Psoas muscle (tissue), 8 donors: Measurements from ENCODE around the gene SLC35C1. TPM values are rescaled to one million over a fixed set of nuclear protein-coding genes. Genes with fewer than 3 reads are reported as not detected.

Experiments
- ATAC-seq, 4 donors: fragments of 200-7000 bp; cut with Tn5 transposase; one replicate each; pipeline ENCODE4 v1.9.1; 2020; ENCODE audit warnings: moderate library complexity in 3 of 4, mild to moderate bottlenecking in 2 of 4
- DNase-seq, 2 donors: peaks; one replicate each; pipeline ENCODE4 v3.0.0-alpha.2; 2020
- H3K27ac ChIP-seq: fragments of 200-600 bp; one replicate; pipeline ENCODE4 v1.8.0; 2022
- H3K27me3 ChIP-seq, 3 donors: fragments of 200-600 bp in 1 of 3; one replicate each; pipeline versions ENCODE4 v1.6.1 to v1.8.0; 2013 to 2022; ENCODE audit warnings: low read length in 2 of 3, mild to moderate bottlenecking in 2 of 3, moderate library complexity in 1 of 3; ENCODE audit not compliant: insufficient read depth in 3 of 3
- H3K36me3 ChIP-seq, 2 donors: fragments of 200-600 bp in 1 of 2; one replicate each; pipeline versions ENCODE4 v1.6.1 to v1.8.0; 2013 to 2022; ENCODE audit warnings: low read depth in 1 of 2, mild to moderate bottlenecking in 1 of 2, moderate library complexity in 1 of 2; ENCODE audit not compliant: insufficient read depth in 1 of 2
- H3K4me1 ChIP-seq: fragments of 200-600 bp; one replicate; pipeline ENCODE4 v1.8.0; 2022
- H3K4me3 ChIP-seq: fragments of 200-600 bp; one replicate; pipeline ENCODE4 v1.8.0; 2022; ENCODE audit warnings: mild to moderate bottlenecking
- H3K9me3 ChIP-seq: fragments of 200-600 bp; one replicate; pipeline ENCODE4 v1.8.0; 2022
- CTCF ChIP-seq: fragments of 200-600 bp; IDR thresholded peaks from one replicate; pipeline ENCODE4 v1.8.0; 2022; ENCODE audit warnings: antibody characterized with exemption
- WGBS, 3 donors: extraction: QIAGEN DNeasy Blood & Tissue Kit; methylation state at CpG; one replicate each; pipeline versions ENCODE4 v1.1.6 to v1.1.7; 2013; 5-methylcytosine and 5-hydroxymethylcytosine counted together
- intact Hi-C, 2 donors: fragments of 100-400 bp; cut with DNase I; formaldehyde crosslinking; loops; one replicate each; pipeline versions ENCODE4 v1.11.0 to v1.14.2; 2022
- polyA plus RNA-seq, 3 donors: library from polyadenylated mRNA; stranded (reverse); fragments of 200-250 nt; gene quantifications; one replicate each; pipeline ENCODE4 v1.2.3, GENCODE V29; 2013
- total RNA-seq, 4 donors: library from RNA; stranded (reverse); fragmentation: NEBNext Ultra II Directional in 2 of 4; extraction: Animal tissue kit (Norgen Biotek cat#: 25700) in 2 of 4; gene quantifications; one replicate each; pipeline versions ENCODE4 v1.2.1 to v1.2.4, GENCODE V29; 2021 to 2023
- donor health status: healthy with polysubstance abuse.
- donor health status: DM: no; HTN: no; CAD: no; lungs with moderate emphysema.
- donor health status: Bipolar disorder and iron deficiency.
- donor health status: healthy.
- donor health status: DM: yes; HTN: yes; CAD: no.
- donor health status: DM: no; HTN: no; CAD: no.
- donor health status: DM: no; HTN: no; CAD: no.
- donor health status: DM: yes; HTN: yes; CAD: no.

SLC35C1 gene
- total and polyA plus RNA-seq, 7 donors: 5.3 to 11.8 (median 7.4) TPM

- intact Hi-C loops: no loop called here
- 69 to 78% (median 73%) methylated on average over 4 of the region's 4 CpGs for WGBS, 3 donors
- no peaks in the 10 kb centered on the region for H3K27me3 ChIP-seq
- H3K36me3 ChIP-seq: no peaks in the 10 kb centered on the region
- H3K4me1 ChIP-seq: peaks cover 10% of the 10 kb centered on the region
- ATAC-seq: no peak
- no peak for TF ChIP-seq CTCF
- no peak overlapping the region for H3K4me3 ChIP-seq
- H3K27ac ChIP-seq: no peak overlapping the region
- no peak for DNase-seq
- no peaks in the 10 kb centered on the region for H3K9me3 ChIP-seq
Observed at GRCh38 chr11:45828996-45829395, 24.0 kb downstream of the SLC35C1 start.

DNA sequence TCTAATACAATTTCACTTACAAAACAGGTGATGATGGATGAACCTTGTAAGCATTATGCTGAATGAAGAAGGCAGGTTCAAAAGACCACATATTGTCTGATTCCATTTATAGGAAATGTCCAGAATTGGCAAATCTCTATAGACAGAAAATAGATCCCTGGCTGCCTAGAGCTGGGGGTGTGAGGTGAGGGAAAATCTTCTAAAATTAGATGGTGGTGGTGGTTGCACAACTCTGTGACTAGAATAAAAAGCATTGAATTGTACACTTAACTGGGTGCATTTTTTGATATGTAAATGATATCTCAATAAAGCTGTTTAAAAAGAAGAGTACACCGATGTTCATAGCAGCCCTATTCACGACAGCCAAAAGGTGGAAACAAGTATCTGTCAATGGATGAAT lies 25.6 kb downstream of the SLC35C1 start:
- Histone ChIP-seq H3K9me3 (no peaks in the 10 kb centered on the region), H3K36me3 (no peaks in the 10 kb centered on the region), H3K4me3 (no peak overlapping the region), H3K27ac (no peak overlapping the region), H3K4me1 (peaks cover 10% of the 10 kb centered on the region), H3K27me3 (no peaks in the 10 kb centered on the region)
- ATAC-seq (peak in 2 of 4 donors; percentile 48 to 66), DNase-seq (no peak)
- intact Hi-C loops: no loop called here
- no peak for TF ChIP-seq CTCF
- WGBS, 3 donors: 58 to 82% (median 65%) methylated on average over 2 of the region's 2 CpGs

GRCh38 chr11:45832811-45833441 lies 28.0 kb downstream of the SLC35C1 start:
- no peak overlapping the region for H3K27ac ChIP-seq
- ATAC-seq (no peak), DNase-seq (no peak)
- H3K4me1 ChIP-seq: peaks cover 10% of the 10 kb centered on the region
- H3K27me3 ChIP-seq: no peaks in the 10 kb centered on the region
- H3K9me3 ChIP-seq: no peaks in the 10 kb centered on the region
- H3K36me3 ChIP-seq: no peaks in the 10 kb centered on the region
- 75 to 77% (median 76%) methylated on average over 9 of the region's 9 CpGs for WGBS, 3 donors
- intact Hi-C loops: no loop called here
- H3K4me3 ChIP-seq: no peak overlapping the region
- TF ChIP-seq CTCF: no peak

GRCh38 chr11:45833761-45834160 lies 28.8 kb downstream of the SLC35C1 start:
- no peak for TF ChIP-seq CTCF
- Histone ChIP-seq H3K9me3 (no peaks in the 10 kb centered on the region), H3K27me3 (no peaks in the 10 kb centered on the region), H3K27ac (no peak overlapping the region), H3K36me3 (no peaks in the 10 kb centered on the region), H3K4me3 (no peak overlapping the region), H3K4me1 (peaks cover 10% of the 10 kb centered on the region)
- intact Hi-C loops: no loop called here
- DNase-seq (no peak), ATAC-seq (no peak)
- 56 to 61% (median 59%) methylated on average over 3 of the region's 3 CpGs for WGBS, 3 donors

GRCh38 chr11:45834298-45834756 lies 29.4 kb downstream of the SLC35C1 start:
- H3K27me3 ChIP-seq: no peaks in the 10 kb centered on the region
- intact Hi-C loops: no loop called here
- H3K36me3 ChIP-seq: no peaks in the 10 kb centered on the region
- ATAC-seq (no peak), DNase-seq (no peak)
- H3K4me3 ChIP-seq: no peak overlapping the region
- no peak overlapping the region for H3K27ac ChIP-seq
- WGBS, 3 donors: 49 to 65% (median 50%) methylated on average over 4 of the region's 4 CpGs
- no peak for TF ChIP-seq CTCF
- no peaks in the 10 kb centered on the region for H3K9me3 ChIP-seq
- H3K4me1 ChIP-seq: peaks cover 10% of the 10 kb centered on the region
